Esophagus mucosa (tissue), 1 donor: Measurements from ENCODE around the gene CFAP46. TPM values are rescaled to one million over a fixed set of nuclear protein-coding genes. Genes with fewer than 3 reads are reported as not detected.
A peak's percentile ranks its signal among the peaks of the same experiment; 100 is the strongest.
"Not testable (repeated sequence)": the region's sequence is repeated elsewhere in the genome, so short reads cannot be mapped to it uniquely, and the experiment has no call there.

Source experiments
- ATAC-seq: fragments of 200-7000 bp; cut with Tn5 transposase; one replicate; pipeline ENCODE4 v1.9.1; 2020
- total RNA-seq: library from RNA; stranded (reverse); gene quantifications from one replicate; pipeline ENCODE4 v1.2.4, GENCODE V29; 2023
- donor health status: DM: yes; HTN: yes; CAD: no.

Gene CFAP46
- total RNA-seq, 1 donor from 2014 or later: 0.64 TPM

GRCh38 chr10:132898391-132899053, 43.8 kb downstream of the CFAP46 start:
- no peak for ATAC-seq

GRCh38 chr10:132897516-132898381, 44.6 kb downstream of the CFAP46 start:
- peak; percentile 23 for ATAC-seq

GRCh38 chr10:132893786-132894185, 48.6 kb downstream of the CFAP46 start:
- not testable (repeated sequence) for ATAC-seq

- no peak for ATAC-seq
These were observed 49.3 kb downstream of the CFAP46 start for GRCh38 chr10:132893090-132893489.

DNA sequence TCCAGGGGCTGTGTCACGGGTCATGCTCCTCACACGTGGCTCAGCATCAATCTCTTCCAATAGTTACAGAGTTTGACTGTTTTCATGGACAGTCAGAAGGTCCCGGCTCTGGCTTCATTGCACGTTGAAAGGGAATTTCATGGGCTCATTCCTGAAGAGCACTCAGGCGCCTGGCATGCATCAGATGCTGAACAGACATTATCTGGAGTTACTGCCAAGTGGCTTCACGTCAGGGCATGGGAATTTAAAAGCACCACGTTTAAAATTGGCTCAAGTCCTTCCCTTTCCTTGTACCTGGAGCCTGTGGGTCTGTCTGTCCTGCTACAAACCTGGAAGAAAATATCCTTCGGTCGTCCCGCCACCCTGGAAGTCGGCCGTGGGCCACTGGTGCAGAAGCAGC, 50.4 kb downstream of the CFAP46 start:
- ATAC-seq: no peak

DNA sequence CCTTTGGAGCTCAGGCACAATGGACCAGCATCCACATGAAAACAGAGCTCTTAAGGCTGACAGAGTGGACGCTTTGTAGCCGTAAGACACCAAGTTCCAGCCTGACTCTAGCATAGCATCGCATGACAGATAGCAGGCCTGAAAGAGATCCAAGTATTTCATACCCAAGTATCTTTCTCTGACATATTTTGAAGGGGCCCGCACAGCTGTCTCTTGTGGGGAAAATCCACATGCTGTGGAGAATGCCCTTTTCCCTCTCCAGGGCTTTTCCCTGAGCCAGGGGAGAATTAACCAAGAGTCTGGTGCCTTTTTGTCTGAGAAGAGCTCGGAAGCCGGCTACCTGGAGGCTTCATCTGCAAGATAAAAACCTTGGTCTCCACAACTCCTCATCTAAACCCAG, 51.0 kb downstream of the CFAP46 start:
- no peak for ATAC-seq

- ATAC-seq: peak; percentile 16
These were observed 52.1 kb downstream of the CFAP46 start for GRCh38 chr10:132890301-132890700.

GRCh38 chr10:132889556-132889955, 52.8 kb downstream of the CFAP46 start:
- ATAC-seq: no peak

- ATAC-seq: no peak
These were observed 53.4 kb downstream of the CFAP46 start for GRCh38 chr10:132888898-132889490.

DNA sequence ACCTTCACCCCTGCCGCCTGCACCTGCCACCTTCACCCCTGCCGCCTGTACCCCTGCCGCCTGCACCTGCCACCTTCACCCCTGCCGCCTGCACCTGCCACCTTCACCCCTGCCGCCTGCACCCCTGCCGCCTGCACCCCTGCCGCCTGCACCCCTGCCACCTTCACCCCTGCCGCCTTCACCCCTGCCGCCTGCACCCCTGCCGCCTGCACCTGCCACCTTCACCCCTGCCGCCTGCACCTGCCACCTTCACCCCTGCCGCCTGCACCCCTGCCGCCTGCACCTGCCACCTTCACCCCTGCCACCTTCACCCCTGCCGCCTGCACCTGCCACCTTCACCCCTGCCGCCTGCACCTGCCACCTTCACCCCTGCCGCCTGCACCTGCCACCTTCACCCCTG, 53.9 kb downstream of the CFAP46 start:
- ATAC-seq: not testable (repeated sequence)

DNA sequence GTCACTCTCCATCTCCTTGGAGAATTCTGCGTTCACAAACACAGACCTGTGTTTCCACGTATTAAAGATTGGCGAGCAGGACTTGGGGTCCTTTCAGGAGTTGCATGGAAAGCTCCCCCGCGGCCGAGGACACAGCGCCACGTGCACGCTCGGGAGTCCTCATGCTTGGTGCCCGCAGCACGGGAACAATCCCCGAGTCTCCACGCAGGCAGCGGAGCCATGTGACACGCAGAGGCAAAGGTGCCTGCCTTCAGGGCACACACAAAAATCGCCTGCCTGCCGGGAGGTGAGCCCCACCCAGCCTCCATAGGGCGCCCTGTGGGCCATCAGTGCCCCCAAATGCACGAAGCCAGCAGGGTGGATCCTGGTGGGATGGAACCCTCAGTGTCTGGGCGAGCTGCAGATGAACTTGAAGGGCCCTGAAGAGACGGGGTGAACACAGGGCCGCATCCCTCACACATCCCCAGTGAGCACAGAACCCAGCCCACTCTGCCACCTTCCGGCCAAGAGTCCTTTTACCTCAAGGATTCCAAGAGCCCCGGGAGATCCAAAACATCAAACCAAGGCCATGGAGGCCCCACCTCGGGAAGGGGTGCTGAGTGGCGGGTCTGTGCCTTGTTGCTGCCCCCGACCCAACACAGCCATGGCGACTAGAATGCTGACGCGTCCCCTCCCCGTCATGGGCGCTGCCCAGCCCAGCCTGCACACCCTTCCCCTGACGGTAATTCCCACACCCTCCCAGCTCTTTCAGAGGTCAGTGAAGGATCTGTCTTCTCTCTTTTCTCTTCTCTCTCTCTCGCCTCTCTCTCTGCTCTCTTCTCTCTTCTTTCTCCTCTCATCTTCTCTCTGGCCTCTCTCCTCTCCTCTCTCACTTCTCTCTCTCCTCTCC, 55.9 kb downstream of the CFAP46 start:
- ATAC-seq: peak; percentile 43

DNA sequence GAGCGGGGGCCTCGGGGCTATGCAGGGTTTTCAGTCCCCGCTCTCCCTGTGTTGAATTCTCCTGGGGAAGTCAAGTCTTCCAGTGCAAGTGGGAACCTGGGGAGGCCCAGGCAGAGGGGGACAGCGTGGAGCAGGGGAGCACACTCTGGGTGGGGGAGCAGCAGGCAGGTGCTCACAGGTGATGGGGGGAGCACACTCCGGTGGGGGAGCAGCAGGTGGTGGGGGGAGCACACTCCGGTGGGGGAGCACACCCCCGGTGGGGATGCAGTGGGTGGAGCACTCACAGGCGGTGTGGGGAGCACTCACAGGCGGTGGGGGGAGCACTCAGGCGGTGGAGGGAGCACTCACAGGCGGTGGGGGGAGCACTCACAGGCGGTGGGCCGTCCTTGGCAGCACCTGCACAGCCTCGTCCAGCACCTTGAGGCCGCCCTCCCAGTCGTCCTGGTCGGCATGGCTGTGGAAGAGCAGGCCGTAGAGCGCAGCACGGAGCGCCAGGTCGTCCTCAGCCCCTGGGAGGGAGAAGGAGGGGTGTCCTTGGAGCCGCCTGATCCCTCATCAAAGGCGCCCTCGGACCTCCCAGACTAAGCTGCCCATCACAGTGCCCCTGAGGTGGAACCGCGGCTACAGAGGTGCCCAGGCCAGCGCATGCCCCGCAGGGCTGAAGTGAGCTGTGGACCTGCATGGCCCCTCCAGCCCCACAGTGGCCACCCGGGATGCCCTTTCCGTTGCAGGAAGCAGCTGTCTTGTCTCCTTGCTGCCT, 56.7 kb downstream of the CFAP46 start:
- ATAC-seq: peak; percentile 7

DNA sequence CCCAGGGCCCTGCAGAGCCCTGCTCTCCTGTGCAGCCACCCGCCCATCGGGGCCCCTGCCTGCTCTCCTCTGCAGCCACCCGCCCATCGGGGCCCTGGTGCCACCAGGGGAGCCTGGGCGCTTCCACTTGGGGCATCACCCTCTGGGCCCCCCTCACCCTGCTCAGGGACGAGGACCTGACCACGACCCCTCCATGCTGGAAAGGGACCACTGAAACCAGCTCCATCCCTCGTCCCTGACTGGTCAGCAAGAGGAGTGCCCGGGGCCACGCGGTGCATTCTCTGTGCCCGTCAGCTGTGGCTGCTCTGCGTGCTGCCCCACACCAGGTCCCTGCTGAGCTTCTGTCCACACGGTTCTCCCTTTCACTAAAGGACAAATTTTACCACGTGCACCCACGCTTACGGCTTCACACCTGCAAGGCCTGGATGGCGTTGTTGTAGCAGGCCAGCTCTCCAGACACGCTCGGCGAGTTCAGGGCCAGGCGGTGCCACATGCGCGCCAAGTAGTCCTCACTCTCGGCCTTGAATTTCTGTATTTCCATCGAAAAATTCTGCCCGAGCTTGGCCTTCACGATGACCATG, 57.6 kb downstream of the CFAP46 start:
- ATAC-seq: no peak

GRCh38 chr10:132884041-132884440, 58.3 kb downstream of the CFAP46 start:
- no peak for ATAC-seq

- no peak for ATAC-seq
These were observed 58.9 kb downstream of the CFAP46 start for GRCh38 chr10:132883391-132883881.

GRCh38 chr10:132882069-132882951, 60.1 kb downstream of the CFAP46 start:
- ATAC-seq: no peak

DNA sequence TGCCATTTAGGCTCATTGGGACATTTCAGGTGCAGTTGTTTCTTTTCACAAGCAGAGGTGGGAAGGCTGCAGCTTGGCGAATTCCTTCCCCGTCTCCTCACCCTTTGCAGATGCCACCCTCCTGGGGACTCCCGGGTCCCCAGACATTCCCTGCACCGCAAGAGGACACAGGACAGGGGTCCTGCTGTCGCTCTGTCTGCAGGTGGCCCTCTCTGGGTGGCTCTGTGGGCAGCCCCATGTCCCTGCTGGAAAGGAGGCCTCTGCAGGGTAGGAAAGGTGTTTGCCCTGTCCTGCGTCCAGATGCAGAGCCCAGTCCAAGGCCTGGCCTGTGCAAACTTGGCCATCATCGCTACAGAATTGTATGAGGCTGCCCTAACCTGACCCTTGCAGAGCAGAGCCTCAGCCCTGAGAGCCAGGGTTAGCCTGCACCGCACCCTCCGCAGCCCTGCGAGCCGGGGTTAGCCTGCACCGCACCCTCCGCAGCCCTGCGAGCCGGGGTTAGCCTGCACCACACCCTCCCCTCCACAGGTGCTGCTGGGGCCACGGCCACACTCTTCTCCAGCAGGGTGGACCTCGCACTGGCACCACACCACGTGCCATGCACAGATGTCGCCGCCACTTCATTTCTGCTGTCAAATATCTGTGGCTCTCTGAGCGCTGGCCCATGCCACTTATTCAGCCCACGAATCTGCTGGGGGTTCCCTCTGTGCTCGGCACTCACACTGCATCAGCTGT, 61.0 kb downstream of the CFAP46 start:
- no peak for ATAC-seq

DNA sequence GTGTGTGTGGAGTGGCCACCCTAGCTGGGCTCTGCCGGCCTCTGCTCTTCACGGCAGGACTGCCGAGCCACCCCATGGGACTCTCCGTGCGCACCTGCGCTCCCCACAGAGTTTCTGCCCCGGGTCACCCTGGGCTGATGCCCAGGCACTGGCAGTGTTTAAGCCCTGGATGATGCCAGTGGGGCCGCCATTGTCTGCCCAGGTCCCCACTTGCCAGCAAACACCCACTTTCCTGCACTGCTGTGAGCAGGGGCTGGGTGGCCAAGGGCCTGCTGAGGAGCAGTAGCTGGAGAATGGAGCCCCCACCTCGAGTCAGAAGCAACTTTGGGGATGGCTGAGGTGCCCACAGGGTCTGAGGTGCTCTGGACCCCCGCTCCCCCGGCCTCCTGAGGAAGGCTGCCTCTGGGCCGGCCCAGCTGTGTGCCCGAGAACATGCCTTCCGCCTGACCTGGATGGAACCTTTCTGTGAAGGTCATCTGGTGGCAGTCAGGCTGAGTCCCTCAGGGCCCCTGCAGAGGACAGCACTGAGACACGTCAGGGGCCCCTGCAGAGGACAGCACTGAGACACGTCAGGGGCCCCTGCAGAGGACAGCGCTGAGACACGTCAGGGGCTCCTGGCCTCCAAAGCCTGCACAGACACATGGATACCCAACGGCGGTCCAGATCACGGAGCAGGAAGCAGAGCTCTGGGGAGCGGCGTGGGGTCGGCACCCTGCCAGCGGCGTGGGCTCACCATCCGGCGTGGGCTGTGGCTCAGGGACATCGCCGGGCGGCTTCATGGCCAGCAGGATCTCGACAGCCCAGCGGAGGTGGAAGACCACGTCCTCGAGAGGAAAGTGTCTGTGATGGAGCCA, 62.0 kb downstream of the CFAP46 start:
- no peak for ATAC-seq
